ENCODE measurements around the gene SIRT3.
A peak's percentile ranks its signal among the peaks of the same experiment; 100 is the strongest.
"Not testable (repeated sequence)": the region's sequence is repeated elsewhere in the genome, so short reads cannot be mapped to it uniquely, and the experiment has no call there.

SIRT3 gene

DNA sequence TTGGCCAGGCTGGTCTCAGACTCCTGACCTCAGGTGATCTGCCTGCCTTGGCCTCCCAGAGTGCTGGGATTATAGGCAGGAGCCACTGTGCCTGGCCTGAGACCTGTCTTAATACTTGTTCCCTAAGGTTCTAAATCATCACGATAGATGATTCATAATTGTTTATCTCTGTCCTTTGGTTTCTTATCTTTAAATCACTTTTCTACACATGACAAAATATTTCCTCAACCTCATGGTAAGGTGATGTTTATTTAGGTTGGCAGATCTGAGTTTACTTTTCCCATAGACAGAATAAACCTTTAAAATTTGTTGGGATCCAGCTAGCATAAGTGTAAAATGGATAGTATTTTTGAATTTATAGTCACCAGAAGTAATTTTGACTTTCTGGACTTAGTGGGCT is 4.2 kb upstream of the SIRT3 start:
- TF ChIP-seq, protein P1, sequence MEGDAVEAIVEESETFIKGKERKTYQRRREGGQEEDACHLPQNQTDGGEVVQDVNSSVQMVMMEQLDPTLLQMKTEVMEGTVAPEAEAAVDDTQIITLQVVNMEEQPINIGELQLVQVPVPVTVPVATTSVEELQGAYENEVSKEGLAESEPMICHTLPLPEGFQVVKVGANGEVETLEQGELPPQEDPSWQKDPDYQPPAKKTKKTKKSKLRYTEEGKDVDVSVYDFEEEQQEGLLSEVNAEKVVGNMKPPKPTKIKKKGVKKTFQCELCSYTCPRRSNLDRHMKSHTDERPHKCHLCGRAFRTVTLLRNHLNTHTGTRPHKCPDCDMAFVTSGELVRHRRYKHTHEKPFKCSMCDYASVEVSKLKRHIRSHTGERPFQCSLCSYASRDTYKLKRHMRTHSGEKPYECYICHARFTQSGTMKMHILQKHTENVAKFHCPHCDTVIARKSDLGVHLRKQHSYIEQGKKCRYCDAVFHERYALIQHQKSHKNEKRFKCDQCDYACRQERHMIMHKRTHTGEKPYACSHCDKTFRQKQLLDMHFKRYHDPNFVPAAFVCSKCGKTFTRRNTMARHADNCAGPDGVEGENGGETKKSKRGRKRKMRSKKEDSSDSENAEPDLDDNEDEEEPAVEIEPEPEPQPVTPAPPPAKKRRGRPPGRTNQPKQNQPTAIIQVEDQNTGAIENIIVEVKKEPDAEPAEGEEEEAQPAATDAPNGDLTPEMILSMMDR (IDR thresholded peaks at IDR 0.05; ENCODE audit: low read length, missing control alignments), result no peak
- no peak overlapping the region for H3K4me3 ChIP-seq (replicated peaks; ENCODE audit: low read depth, low read length)
- DNase-seq (ENCODE audit: low read depth), result no peak

DNA sequence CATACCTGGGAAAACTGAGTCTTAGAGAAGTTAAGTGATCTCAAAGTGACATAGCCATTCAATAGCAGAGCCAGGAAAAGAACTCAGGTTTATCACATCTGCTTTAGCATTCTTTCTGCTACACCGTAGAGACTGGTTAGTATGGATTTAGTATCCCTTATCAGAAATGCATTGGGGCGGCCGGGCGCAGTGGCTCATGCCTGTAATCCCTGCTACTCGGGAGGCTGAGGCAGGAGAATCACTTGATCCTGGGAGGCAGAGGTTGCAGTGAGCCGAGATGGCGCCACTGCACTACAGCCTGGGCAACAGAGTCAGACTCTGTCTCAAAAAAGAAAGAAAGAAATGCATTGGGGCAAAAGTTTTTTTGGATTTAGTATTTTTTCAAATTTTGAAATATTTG is 2.2 kb upstream of the SIRT3 start:
- not testable (repeated sequence) for DNase-seq (ENCODE audit: low read depth)
- peak overlapping the region; percentile 5 for H3K4me3 ChIP-seq (replicated peaks; ENCODE audit: low read depth, low read length)

DNA sequence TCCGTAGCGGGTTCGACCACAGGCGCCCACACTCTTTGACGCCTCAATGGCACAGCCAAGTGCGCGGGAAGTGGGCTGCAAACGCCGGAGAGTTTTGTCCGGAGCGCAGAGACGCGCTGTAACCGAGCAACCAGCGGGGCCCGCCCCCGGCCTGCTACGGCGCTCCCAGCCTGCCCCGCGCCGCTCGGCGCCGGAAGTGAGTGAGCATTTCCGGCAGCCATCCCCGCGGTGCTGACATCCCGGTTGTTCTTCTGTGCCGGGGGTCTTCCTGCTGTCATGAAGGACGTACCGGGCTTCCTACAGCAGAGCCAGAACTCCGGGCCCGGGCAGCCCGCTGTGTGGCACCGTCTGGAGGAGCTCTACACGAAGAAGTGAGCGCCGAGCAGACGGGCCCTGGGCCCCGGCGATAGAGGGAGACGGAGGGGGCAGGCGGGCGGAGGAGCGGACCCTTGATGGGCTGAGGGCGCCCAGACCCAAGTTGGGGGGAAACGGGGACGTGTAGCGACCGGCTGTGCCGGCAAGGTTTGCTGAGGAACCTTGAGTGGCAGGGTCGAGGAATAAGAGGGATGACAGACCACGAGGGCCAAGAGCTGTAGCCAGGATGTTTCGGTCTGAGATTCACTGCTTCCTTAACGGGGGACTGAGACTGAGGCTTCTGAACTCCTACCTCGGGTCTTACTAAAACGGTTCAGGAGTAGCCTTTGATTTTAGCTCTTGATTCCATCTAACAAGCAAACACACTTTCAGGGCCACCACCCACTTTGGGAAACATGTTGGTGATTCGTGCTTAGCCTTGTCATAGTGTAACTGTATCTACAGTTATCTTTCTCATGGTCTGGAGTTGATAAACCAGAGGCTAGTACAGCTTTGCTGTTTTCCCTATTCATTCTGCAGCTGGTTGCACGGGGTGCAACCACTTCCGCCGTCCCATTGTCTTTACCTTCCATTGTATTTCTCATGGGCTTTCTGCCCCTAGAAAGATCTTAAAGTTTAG is 929 bp upstream of the SIRT3 start, which contains the start of gene PSMD13:
Gene PSMD13, plus strand, starts transcription at position 203 of the 994 bp plus-strand sequence. Its CDS starts 74 bp downstream, at position 277.
- TF ChIP-seq, protein P1 (IDR thresholded peaks at IDR 0.05; ENCODE audit: low read length, missing control alignments), result no peak
- peak within 1 kb of the TSS; percentile 98 for H3K4me3 ChIP-seq (replicated peaks; ENCODE audit: low read depth, low read length)
- peak; percentile 84 for DNase-seq (ENCODE audit: low read depth)

DNA sequence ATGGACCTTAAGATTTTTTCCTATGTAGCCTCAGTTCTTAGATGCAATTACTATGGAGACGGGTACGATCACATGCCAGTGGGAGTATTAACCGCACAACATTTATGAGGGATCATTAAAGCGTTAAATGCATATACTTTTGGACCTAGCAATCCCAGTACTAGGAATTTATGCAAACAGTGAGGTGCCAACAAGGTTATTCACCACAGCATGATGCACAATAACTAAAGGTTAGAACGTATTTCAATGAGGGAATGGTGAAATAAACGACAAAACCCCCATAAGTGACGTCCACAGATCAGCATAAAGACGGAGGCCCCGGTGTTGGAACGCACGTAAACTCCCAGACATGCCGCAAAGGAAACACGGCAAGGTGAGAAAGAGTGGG is 539 bp downstream of the SIRT3 start:
- peak; percentile 59 for DNase-seq (ENCODE audit: low read depth)
- TF ChIP-seq, protein P1 (IDR thresholded peaks at IDR 0.05; ENCODE audit: low read length, missing control alignments), result no peak
- H3K4me3 ChIP-seq (replicated peaks; ENCODE audit: low read depth, low read length), result peak overlapping the region; percentile 98

DNA sequence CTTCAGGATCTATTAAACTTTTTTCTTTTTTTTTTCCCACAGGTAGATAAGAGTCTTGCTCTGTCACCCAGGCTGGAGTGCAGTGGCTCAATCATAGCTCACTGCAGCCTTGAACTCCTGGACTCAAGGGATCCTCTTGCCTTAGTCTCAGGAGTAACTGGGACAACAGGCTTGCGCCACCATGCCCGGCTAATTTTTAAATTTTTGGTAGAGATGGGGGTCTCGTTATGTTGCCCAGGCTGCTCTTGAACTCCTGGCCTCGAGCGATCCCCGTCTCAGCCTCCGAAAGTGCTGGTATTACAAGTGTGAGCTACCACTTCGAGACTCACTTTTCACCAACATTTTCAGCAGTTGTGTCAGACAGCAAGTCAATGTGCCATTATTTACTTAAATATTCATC is 962 bp downstream of the SIRT3 start:
- no peak for DNase-seq (ENCODE audit: low read depth)
- TF ChIP-seq, protein P1 (IDR thresholded peaks at IDR 0.05; ENCODE audit: low read length, missing control alignments), result no peak
- peak overlapping the region; percentile 98 for H3K4me3 ChIP-seq (replicated peaks; ENCODE audit: low read depth, low read length)

DNA sequence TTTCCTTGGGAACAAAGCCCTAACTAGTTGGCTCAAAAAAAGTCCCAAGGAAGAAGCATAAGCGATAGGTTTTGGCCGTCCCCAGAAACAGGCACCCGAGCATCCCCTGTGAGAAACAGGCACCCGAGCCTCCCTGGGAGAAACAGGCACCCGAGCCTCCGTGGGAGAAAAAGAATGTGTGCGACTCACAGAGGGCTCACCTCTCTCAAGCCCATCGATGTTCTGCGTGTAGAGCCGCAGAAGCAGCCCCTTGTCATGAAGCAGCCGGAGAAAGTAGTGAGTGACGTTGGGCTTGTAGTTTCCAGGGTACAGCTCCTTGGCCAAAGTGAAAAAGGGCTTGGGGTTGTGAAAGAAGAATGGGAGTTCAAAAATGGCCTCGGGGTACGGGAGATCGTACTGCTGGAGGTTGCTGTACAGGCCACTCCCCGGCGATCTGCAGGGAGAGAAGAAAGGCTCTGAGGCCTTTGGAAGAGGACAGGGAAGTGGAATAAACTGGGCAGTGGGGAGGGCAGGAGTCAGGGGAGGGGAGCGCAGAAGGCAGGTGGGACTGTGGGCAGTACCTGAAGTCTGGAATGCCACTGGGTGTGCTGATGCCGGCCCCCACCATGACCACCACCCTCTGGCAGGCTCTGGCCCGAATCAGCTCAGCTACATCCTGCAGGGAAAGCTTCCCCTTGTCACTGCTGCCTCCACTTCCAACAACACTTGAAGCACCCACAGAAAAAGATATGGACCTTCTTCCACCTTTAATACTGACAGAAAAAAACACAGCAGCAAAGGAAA is 3.2 kb downstream of the SIRT3 start:
- no peak for DNase-seq (ENCODE audit: low read depth)
- TF ChIP-seq, protein P1 (IDR thresholded peaks at IDR 0.05; ENCODE audit: low read length, missing control alignments), result no peak
- H3K4me3 ChIP-seq (replicated peaks; ENCODE audit: low read depth, low read length), result no peak overlapping the region

DNA sequence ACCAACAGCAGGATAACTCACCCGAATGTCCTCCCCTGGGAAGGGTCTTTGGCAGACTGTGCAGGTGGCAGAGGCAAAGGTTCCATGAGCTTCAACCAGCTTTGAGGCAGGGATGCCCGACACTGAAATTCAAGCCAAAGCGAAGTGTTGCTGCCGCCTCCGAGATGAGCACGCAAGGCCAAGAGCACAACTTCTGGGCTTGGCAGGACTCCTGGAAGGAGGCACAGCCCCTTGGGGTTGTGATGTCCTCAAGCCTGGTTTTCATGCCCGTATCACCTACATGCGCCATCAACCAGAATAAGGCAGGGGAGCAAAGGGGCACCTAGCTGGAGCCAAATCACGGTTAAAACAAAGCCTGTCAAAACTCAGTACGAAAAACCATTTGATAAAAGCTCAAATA is 5.7 kb downstream of the SIRT3 start:
- H3K4me3 ChIP-seq (replicated peaks; ENCODE audit: low read depth, low read length), result no peak overlapping the region
- DNase-seq (ENCODE audit: low read depth), result no peak
- TF ChIP-seq, protein P1 (IDR thresholded peaks at IDR 0.05; ENCODE audit: low read length, missing control alignments), result no peak
